ENCODE measurements around the gene PPM1G. TPM values are rescaled to one million over a fixed set of nuclear protein-coding genes. Genes with fewer than 3 reads are reported as not detected.

PPM1G gene
- total RNA-seq, 2 donors from 2014 or later, result 37.7 to 42.4 TPM

GRCh38 chr2:27336173-27336572 is 73.2 kb downstream of the PPM1G start:
- Histone ChIP-seq H3K36me3 (peaks cover 88% of the 10 kb centered on the region), H3K9me3 (no peaks in the 10 kb centered on the region), H3K27ac (no peak overlapping the region), H3K4me1 (no peaks in the 10 kb centered on the region), H3K27me3 (no peaks in the 10 kb centered on the region), H3K4me3 (no peak overlapping the region)
- no peak for DNase-seq (ENCODE audit: low spot score)
- TF ChIP-seq CTCF (IDR thresholded peaks at IDR 0.05), result no peak

- Histone ChIP-seq H3K9me3 (no peaks in the 10 kb centered on the region), H3K4me1 (no peaks in the 10 kb centered on the region), H3K27ac (no peak overlapping the region), H3K4me3 (no peak overlapping the region), H3K36me3 (peaks cover 83% of the 10 kb centered on the region), H3K27me3 (no peaks in the 10 kb centered on the region)
- no peak for TF ChIP-seq CTCF (IDR thresholded peaks at IDR 0.05)
- no peak for DNase-seq (ENCODE audit: low spot score)
These were observed 74.1 kb downstream of the PPM1G start for GRCh38 chr2:27335311-27335710.

Other genes with a start within 250 kb of the PPM1G start
- 100 to 1,000 TPM; 193 TPM for gene ATRAID, start 197.6 kb downstream of the PPM1G start, total RNA-seq
- 10 to 100 TPM in 1 of 2 donors, 1 to 10 TPM in 1; 9.2 to 14.7 TPM for gene SLC5A6, start 197.3 kb downstream of the PPM1G start, total RNA-seq
- 10 to 100 TPM in 1 of 2 donors, 1 to 10 TPM in 1; 4.8 to 13.2 TPM for gene CAD, start 192.2 kb downstream of the PPM1G start, total RNA-seq
- gene SLC30A3, start 146.5 kb downstream of the PPM1G start, total RNA-seq, result 1 to 10 TPM; 5.7 to 9.4 TPM
- under 1 TPM; 0.59 to 0.94 TPM for gene DNAJC5G, start 134.2 kb downstream of the PPM1G start, total RNA-seq
- 100 to 1,000 TPM in 1 of 2 donors, 10 to 100 TPM in 1; 97.2 to 136 TPM for gene TRIM54, start 127.2 kb downstream of the PPM1G start, total RNA-seq
- 1 to 10 TPM in 1 of 2 donors, under 1 TPM in 1; 0.74 to 2.6 TPM for gene UCN, start 101.1 kb downstream of the PPM1G start, total RNA-seq
- gene MPV17, start 86.5 kb downstream of the PPM1G start, total RNA-seq, result 10 to 100 TPM; 73.9 to 74.3 TPM
- gene GTF3C2, start 52.8 kb downstream of the PPM1G start, total RNA-seq, result 10 to 100 TPM; 19.1 to 19.7 TPM
- 10 to 100 TPM; 27.1 to 36.3 TPM for gene EIF2B4, start 39.3 kb downstream of the PPM1G start, total RNA-seq
- 10 to 100 TPM; 66.0 to 69.3 TPM for gene SNX17, start 39.0 kb downstream of the PPM1G start, total RNA-seq
- 1 to 10 TPM; 4.7 to 6.2 TPM for gene ZNF513, start 28.9 kb downstream of the PPM1G start, total RNA-seq
- 10 to 100 TPM; 36.5 to 50.4 TPM for gene NRBP1, start 19.0 kb upstream of the PPM1G start, total RNA-seq
- 1 to 10 TPM in 1 of 2 donors, not detected in 1; 1.2 TPM for gene KRTCAP3, start 32.8 kb upstream of the PPM1G start, total RNA-seq
- gene IFT172, start 80.2 kb upstream of the PPM1G start, total RNA-seq, result 10 to 100 TPM; 14.4 to 18.2 TPM
- 10 to 100 TPM in 1 of 2 donors, 1 to 10 TPM in 1; 2.2 to 19.3 TPM for gene FNDC4, start 85.6 kb upstream of the PPM1G start, total RNA-seq
- gene GCKR, start 87.2 kb upstream of the PPM1G start, total RNA-seq, result 1 to 10 TPM in 1 of 2 donors, not detected in 1; 1.9 TPM
- gene ZNF512, start 173.5 kb upstream of the PPM1G start, total RNA-seq, result 10 to 100 TPM; 12.0 to 21.3 TPM
- gene CCDC121, start 219.4 kb upstream of the PPM1G start, total RNA-seq, result 1 to 10 TPM; 3.6 to 4.2 TPM
- gene GPN1, start 219.5 kb upstream of the PPM1G start, total RNA-seq, result 10 to 100 TPM; 10.8 to 15.7 TPM

Data from right atrium auricular region (tissue), 2 donors.